PC-3 (cell line): ENCODE measurements around the gene DHX40. TPM values are rescaled to one million over a fixed set of nuclear protein-coding genes. Genes with fewer than 3 reads are reported as not detected.

Experiments used
- ATAC-seq: fragments of 200-7000 bp; cut with Tn5 transposase; 2 replicates; pipeline ENCODE4 v1.9.1; 2020; ENCODE audit warnings: mild to moderate bottlenecking, moderate library complexity
- BruUV-seq: library from RNA; stranded (reverse); fragments of 400-500 nt; replicated peaks from 2 replicates; lab custom pipeline; 2021; lab: Mats Ljungman, UMichigan
- CTCF ChIA-PET: fragments of 300-600 bp; sonication (Branson Sonifier 250); formaldehyde crosslinking; loops from one replicate; lab custom pipeline; 2022; ENCODE audit warnings: antibody characterized with exemption; lab: Charles Lee
- POLR2A ChIA-PET: fragments of 300-600 bp; sonication (Branson Sonifier 250); formaldehyde crosslinking; loops from one replicate; lab custom pipeline; 2022; ENCODE audit warnings: antibody characterized with exemption; ENCODE audit not compliant: unreplicated experiment; lab: Charles Lee
- DNase-seq: peaks from one replicate; pipeline ENCODE4 v3.0.0-alpha.2; 2015
- H2AFZ ChIP-seq: fragments of 300-600 bp; sonication (generic); 2 replicates; pipeline ENCODE4 v1.6.0; 2016; ENCODE audit warnings: antibody characterized with exemption, low read length
- H3F3A ChIP-seq: fragments of 300-600 bp; sonication (generic); one replicate; pipeline ENCODE4 v1.6.0; 2017; ENCODE audit warnings: antibody characterized with exemption, low read length, control low read depth, mild to moderate bottlenecking; ENCODE audit not compliant: unreplicated experiment
- H3K27ac ChIP-seq: fragments of 300-600 bp; sonication (generic); 2 replicates; pipeline ENCODE4 v1.5.1; 2016; ENCODE audit warnings: mild to moderate bottlenecking, low read length
- H3K27me3 ChIP-seq: fragments of 300-600 bp; sonication (generic); 2 replicates; pipeline ENCODE4 v1.6.1; 2016; ENCODE audit warnings: low read length, mixed read lengths
- H3K36me3 ChIP-seq: fragments of 300-600 bp; sonication (generic); 2 replicates; pipeline ENCODE4 v1.6.1; 2016; ENCODE audit warnings: low read depth, mixed run types, low read length, mixed read lengths
- H3K4me1 ChIP-seq: fragments of 300-600 bp; sonication (generic); 2 replicates; pipeline ENCODE4 v1.5.1; 2016; ENCODE audit warnings: low read length; ENCODE audit not compliant: insufficient read depth
- H3K4me2 ChIP-seq: fragments of 300-600 bp; sonication (generic); 2 replicates; pipeline ENCODE4 v1.6.0; 2016; ENCODE audit warnings: low read length
- H3K4me3 ChIP-seq: fragments of 300-600 bp; sonication (generic); 2 replicates; pipeline ENCODE4 v1.5.1; 2016; ENCODE audit warnings: mild to moderate bottlenecking, low read length, mixed read lengths
- H3K79me2 ChIP-seq: fragments of 300-600 bp; sonication (generic); 2 replicates; pipeline ENCODE4 v1.6.1; 2017; ENCODE audit warnings: low read length, mixed read lengths
- H3K9ac ChIP-seq: fragments of 300-600 bp; sonication (generic); 2 replicates; pipeline ENCODE4 v1.6.0; 2016; ENCODE audit warnings: mild to moderate bottlenecking, low read length
- H3K9me2 ChIP-seq: fragments of 300-600 bp; sonication (generic); replicated peaks from 2 replicates; pipeline ENCODE4 v1.6.1; 2016; ENCODE audit warnings: mixed run types, low read length, mixed read lengths
- H3K9me3 ChIP-seq: fragments of 300-600 bp; sonication (generic); 2 replicates; pipeline ENCODE4 v1.6.1; 2016; ENCODE audit warnings: low read length, mixed read lengths
- H4K20me1 ChIP-seq: fragments of 300-600 bp; sonication (generic); 2 replicates; pipeline ENCODE4 v1.6.1; 2016; ENCODE audit warnings: low read length, mixed read lengths
- EZH2 ChIP-seq: fragments of 300-600 bp; sonication (generic); IDR thresholded peaks from one replicate; pipeline ENCODE4 v1.6.1; 2017; ENCODE audit warnings: antibody characterized with exemption, mild to moderate bottlenecking, low read length; ENCODE audit not compliant: unreplicated experiment
- EZH2phosphoT487 ChIP-seq: fragments of 300-600 bp; sonication (generic); IDR thresholded peaks from 2 replicates; pipeline ENCODE4 v1.6.1; 2018; ENCODE audit warnings: mild to moderate bottlenecking, antibody characterized with exemption, low read length, borderline replicate concordance
- intact Hi-C: fragments of 100-400 bp; cut with micrococcal nuclease; formaldehyde crosslinking; loops from 2 replicates; pipeline ENCODE4 v1.9.0; 2023
- total RNA-seq: library from RNA; depleted of rRNA; stranded (reverse); fragments of >200 nt; gene quantifications from 2 replicates; pipeline ENCODE4 v1.2.3, GENCODE V29; 2014
- TF ChIP-seq, protein P1 (sequence below): fragments of 300-600 bp; sonication (generic); conservative IDR thresholded peaks from 2 replicates; pipeline ENCODE4 v1.5.1; 2017; ENCODE audit warnings: antibody characterized with exemption, low read depth, mild to moderate bottlenecking, low read length

The DHX40 gene
- total RNA-seq, 1 experiment from 2014 or later = 38.9 TPM

DNA sequence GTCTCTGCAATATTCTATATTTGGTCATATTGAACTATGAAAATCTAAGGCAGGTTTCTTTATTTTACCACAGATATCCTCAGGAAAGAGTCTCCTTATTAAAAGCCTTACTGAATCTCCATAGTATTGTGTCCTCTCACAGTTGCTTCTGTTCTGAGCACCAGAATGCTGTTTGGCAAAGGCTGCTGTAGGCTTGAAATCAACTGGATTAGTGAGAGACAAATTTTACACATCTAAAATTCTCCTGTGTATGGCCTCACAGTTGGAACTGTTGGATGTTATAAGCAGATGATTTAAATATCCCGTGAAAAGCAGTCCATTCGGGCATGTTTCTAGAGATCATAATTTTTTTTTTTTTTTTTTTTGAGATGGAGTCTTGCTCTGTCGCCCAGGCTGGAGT lies 63.8 kb downstream of the DHX40 start:
- Histone ChIP-seq H3K4me2 (no peak overlapping the region), H3K27me3 (no peaks in the 10 kb centered on the region), H3K9ac (no peak overlapping the region), H3K4me1 (peaks cover 12% of the 10 kb centered on the region), H3K36me3 (peaks cover 25% of the 10 kb centered on the region), H3K9me2 (no peaks in the 10 kb centered on the region), H3F3A (no peaks in the 10 kb centered on the region), H2AFZ (no peak overlapping the region), H3K27ac (no peak overlapping the region), H3K4me3 (no peak overlapping the region), H3K79me2 (peaks cover 100% of the 10 kb centered on the region), H4K20me1 (peaks cover 79% of the 10 kb centered on the region), H3K9me3 (no peaks in the 10 kb centered on the region)
- CTCF ChIA-PET = no interaction called here
- TF ChIP-seq, protein P1, sequence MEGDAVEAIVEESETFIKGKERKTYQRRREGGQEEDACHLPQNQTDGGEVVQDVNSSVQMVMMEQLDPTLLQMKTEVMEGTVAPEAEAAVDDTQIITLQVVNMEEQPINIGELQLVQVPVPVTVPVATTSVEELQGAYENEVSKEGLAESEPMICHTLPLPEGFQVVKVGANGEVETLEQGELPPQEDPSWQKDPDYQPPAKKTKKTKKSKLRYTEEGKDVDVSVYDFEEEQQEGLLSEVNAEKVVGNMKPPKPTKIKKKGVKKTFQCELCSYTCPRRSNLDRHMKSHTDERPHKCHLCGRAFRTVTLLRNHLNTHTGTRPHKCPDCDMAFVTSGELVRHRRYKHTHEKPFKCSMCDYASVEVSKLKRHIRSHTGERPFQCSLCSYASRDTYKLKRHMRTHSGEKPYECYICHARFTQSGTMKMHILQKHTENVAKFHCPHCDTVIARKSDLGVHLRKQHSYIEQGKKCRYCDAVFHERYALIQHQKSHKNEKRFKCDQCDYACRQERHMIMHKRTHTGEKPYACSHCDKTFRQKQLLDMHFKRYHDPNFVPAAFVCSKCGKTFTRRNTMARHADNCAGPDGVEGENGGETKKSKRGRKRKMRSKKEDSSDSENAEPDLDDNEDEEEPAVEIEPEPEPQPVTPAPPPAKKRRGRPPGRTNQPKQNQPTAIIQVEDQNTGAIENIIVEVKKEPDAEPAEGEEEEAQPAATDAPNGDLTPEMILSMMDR = no peak
- no peak for TF ChIP-seq EZH2phosphoT487
- TF ChIP-seq EZH2 = no peak
- BruUV-seq = no TSS peak
- ATAC-seq = no peak
- POLR2A ChIA-PET = no interaction called here
- intact Hi-C loops = no loop called here
- DNase-seq = no peak

DNA sequence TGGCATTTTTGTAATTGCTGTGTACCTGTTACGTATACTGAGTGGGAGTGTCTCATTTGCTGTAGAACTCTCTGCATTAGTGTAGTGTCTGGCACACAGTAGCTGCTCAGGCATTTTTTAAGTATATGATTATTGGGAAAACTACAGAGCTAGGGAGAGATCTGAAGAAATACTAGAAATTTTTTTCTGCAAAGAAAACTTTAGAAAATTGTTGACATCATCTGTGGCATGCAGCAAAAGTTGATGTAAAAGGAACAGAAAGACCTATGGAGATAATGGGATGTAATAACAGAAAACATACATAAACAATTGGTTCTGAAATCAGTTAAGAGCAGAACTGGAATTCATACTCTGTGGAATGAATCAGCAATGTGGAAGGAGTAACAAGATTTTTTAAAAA lies 65.9 kb downstream of the DHX40 start:
- no TSS peak for BruUV-seq
- H2AFZ ChIP-seq = no peak overlapping the region
- TF ChIP-seq EZH2 = no peak
- TF ChIP-seq EZH2phosphoT487 = no peak
- TF ChIP-seq, protein P1 = no peak
- H4K20me1 ChIP-seq = peaks cover 85% of the 10 kb centered on the region
- ATAC-seq (no peak), DNase-seq (no peak)
- peaks cover 26% of the 10 kb centered on the region for H3K36me3 ChIP-seq
- CTCF ChIA-PET = no interaction called here
- no peaks in the 10 kb centered on the region for H3K9me3 ChIP-seq
- H3K27ac ChIP-seq = no peak overlapping the region
- H3K27me3 ChIP-seq = no peaks in the 10 kb centered on the region
- peaks cover 23% of the 10 kb centered on the region for H3K4me1 ChIP-seq
- no peaks in the 10 kb centered on the region for H3F3A ChIP-seq
- POLR2A ChIA-PET = no interaction called here
- H3K4me2 ChIP-seq = no peak overlapping the region
- no peak overlapping the region for H3K4me3 ChIP-seq
- no peaks in the 10 kb centered on the region for H3K9me2 ChIP-seq
- intact Hi-C loops = no loop called here
- H3K79me2 ChIP-seq = peaks cover 100% of the 10 kb centered on the region
- H3K9ac ChIP-seq = no peak overlapping the region

DNA sequence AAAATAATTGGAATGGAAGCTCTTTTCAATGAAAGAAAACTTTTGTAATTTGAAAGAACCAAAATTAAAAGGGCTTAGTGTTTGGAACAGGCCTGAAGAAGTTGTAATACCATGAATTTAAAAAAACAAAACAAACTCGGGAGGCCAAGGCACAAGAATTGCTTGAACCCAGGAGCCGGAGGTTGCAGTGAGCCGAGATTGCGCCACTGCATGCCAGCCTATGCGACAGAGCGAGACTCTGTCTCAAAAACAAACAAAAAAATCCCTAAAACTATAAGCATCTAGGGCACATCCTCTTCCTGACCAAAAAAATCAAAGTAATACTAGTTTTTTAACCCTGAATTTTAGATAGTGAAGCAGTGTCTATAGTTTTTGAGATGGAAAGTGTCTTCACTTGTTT lies 67.0 kb downstream of the DHX40 start:
- no peak for DNase-seq
- no peaks in the 10 kb centered on the region for H3K9me2 ChIP-seq
- H3F3A ChIP-seq = no peaks in the 10 kb centered on the region
- no peak for ATAC-seq
- no peak overlapping the region for H2AFZ ChIP-seq
- no peak overlapping the region for H3K4me3 ChIP-seq
- BruUV-seq = no TSS peak
- TF ChIP-seq, protein P1 = no peak
- TF ChIP-seq EZH2phosphoT487 (no peak), EZH2 (no peak)
- no peaks in the 10 kb centered on the region for H3K9me3 ChIP-seq
- peaks cover 80% of the 10 kb centered on the region for H4K20me1 ChIP-seq
- no peaks in the 10 kb centered on the region for H3K27me3 ChIP-seq
- CTCF ChIA-PET = no interaction called here
- peaks cover 29% of the 10 kb centered on the region for H3K36me3 ChIP-seq
- peaks cover 99% of the 10 kb centered on the region for H3K79me2 ChIP-seq
- H3K27ac ChIP-seq = no peak overlapping the region
- H3K4me2 ChIP-seq = no peak overlapping the region
- intact Hi-C loops = no loop called here
- POLR2A ChIA-PET = interaction anchor here (0.6 kb wide), 1 partner anchor 18 kb away, joined by 5 read pairs; no protein-coding TSS in a partner anchor
- no peak overlapping the region for H3K9ac ChIP-seq
- peaks cover 23% of the 10 kb centered on the region for H3K4me1 ChIP-seq
